Stomach smooth muscle (tissue), 2 donors: Measurements from ENCODE around the gene MAG.

Experiments
- H3K27ac ChIP-seq: one replicate; pipeline ENCODE4 v1.7.0; 2013; ENCODE audit warnings: mild to moderate bottlenecking, low read length, inconsistent platforms
- H3K27me3 ChIP-seq, 2 donors: one replicate each; pipeline ENCODE4 v1.7.0; 2013; ENCODE audit warnings: low read length in 2 of 2; ENCODE audit not compliant: insufficient read depth in 2 of 2, control insufficient read depth in 1 of 2
- H3K36me3 ChIP-seq, 2 donors: one replicate each; pipeline ENCODE4 v1.7.0; 2013; ENCODE audit warnings: low read length in 2 of 2; ENCODE audit not compliant: control insufficient read depth in 2 of 2, insufficient read depth in 2 of 2
- H3K4me1 ChIP-seq: one replicate; pipeline ENCODE4 v1.7.0; 2013; ENCODE audit warnings: low read length; ENCODE audit not compliant: control insufficient read depth, insufficient read depth
- H3K4me3 ChIP-seq, 2 donors: one replicate each; pipeline ENCODE4 v1.7.0; 2013; ENCODE audit warnings: low read length in 2 of 2
- H3K9ac ChIP-seq, 2 donors: one replicate each; pipeline ENCODE4 v1.7.0; 2013; ENCODE audit warnings: low read length in 2 of 2, mild to moderate bottlenecking in 1 of 2
- H3K9me3 ChIP-seq, 2 donors: one replicate each; pipeline ENCODE4 v1.7.0; 2013; ENCODE audit warnings: low read length in 2 of 2; ENCODE audit not compliant: control insufficient read depth in 2 of 2
- donor health status: healthy.
- donor health status: Pancreatic carcinoma.

Gene MAG

GRCh38 chr19:35349614-35350521, 57.9 kb downstream of the MAG start:
- peaks cover 6 to 10% of the 10 kb centered on the region in 2 donors for H3K27me3 ChIP-seq
- H3K4me3 ChIP-seq: no peak overlapping the region
- no peak overlapping the region for H3K27ac ChIP-seq
- no peak overlapping the region for H3K9ac ChIP-seq
- H3K4me1 ChIP-seq: no peaks in the 10 kb centered on the region
- H3K36me3 ChIP-seq: no peaks in the 10 kb centered on the region
- H3K9me3 ChIP-seq: no peaks in the 10 kb centered on the region

- Histone ChIP-seq H3K27me3 (peaks cover 9 to 15% of the 10 kb centered on the region in 2 donors), H3K36me3 (no peaks in the 10 kb centered on the region), H3K9me3 (no peaks in the 10 kb centered on the region), H3K27ac (no peak overlapping the region), H3K4me3 (no peak overlapping the region), H3K9ac (no peak overlapping the region), H3K4me1 (no peaks in the 10 kb centered on the region)
Measured at GRCh38 chr19:35350591-35350990, 58.6 kb downstream of the MAG start.

GRCh38 chr19:35351411-35352176, 59.6 kb downstream of the MAG start:
- Histone ChIP-seq H3K9ac (no peak overlapping the region), H3K4me3 (no peak overlapping the region), H3K27me3 (peaks cover 11 to 17% of the 10 kb centered on the region in 2 donors), H3K9me3 (no peaks in the 10 kb centered on the region), H3K4me1 (no peaks in the 10 kb centered on the region), H3K27ac (no peak overlapping the region), H3K36me3 (no peaks in the 10 kb centered on the region)

- Histone ChIP-seq H3K27ac (no peak overlapping the region), H3K4me3 (no peak overlapping the region), H3K36me3 (no peaks in the 10 kb centered on the region), H3K4me1 (no peaks in the 10 kb centered on the region), H3K27me3 (peaks cover 11 to 17% of the 10 kb centered on the region in 2 donors), H3K9ac (no peak overlapping the region), H3K9me3 (no peaks in the 10 kb centered on the region)
Measured at GRCh38 chr19:35352177-35352447, 60.2 kb downstream of the MAG start.

- no peak overlapping the region for H3K27ac ChIP-seq
- H3K27me3 ChIP-seq: peaks cover 11 to 17% of the 10 kb centered on the region in 2 donors
- H3K4me1 ChIP-seq: no peaks in the 10 kb centered on the region
- H3K4me3 ChIP-seq: no peak overlapping the region
- no peaks in the 10 kb centered on the region for H3K36me3 ChIP-seq
- H3K9me3 ChIP-seq: no peaks in the 10 kb centered on the region
- no peak overlapping the region for H3K9ac ChIP-seq
Measured at GRCh38 chr19:35352448-35353304, 60.7 kb downstream of the MAG start.

- Histone ChIP-seq H3K4me1 (no peaks in the 10 kb centered on the region), H3K27ac (no peak overlapping the region), H3K9me3 (no peaks in the 10 kb centered on the region), H3K4me3 (no peak overlapping the region), H3K36me3 (no peaks in the 10 kb centered on the region), H3K27me3 (peaks cover 11 to 21% of the 10 kb centered on the region in 2 donors), H3K9ac (no peak overlapping the region)
Measured at GRCh38 chr19:35353635-35354034, 61.7 kb downstream of the MAG start.

- Histone ChIP-seq H3K4me3 (no peak overlapping the region), H3K9ac (no peak overlapping the region), H3K36me3 (no peaks in the 10 kb centered on the region), H3K27me3 (peaks cover 11 to 17% of the 10 kb centered on the region in 2 donors), H3K27ac (no peak overlapping the region), H3K9me3 (no peaks in the 10 kb centered on the region), H3K4me1 (no peaks in the 10 kb centered on the region)
Measured at GRCh38 chr19:35354898-35355297, 62.9 kb downstream of the MAG start.

- Histone ChIP-seq H3K27ac (no peak overlapping the region), H3K9ac (no peak overlapping the region), H3K4me1 (no peaks in the 10 kb centered on the region), H3K4me3 (no peak overlapping the region), H3K9me3 (no peaks in the 10 kb centered on the region), H3K36me3 (no peaks in the 10 kb centered on the region), H3K27me3 (peaks cover 8 to 17% of the 10 kb centered on the region in 2 donors)
Measured at GRCh38 chr19:35355791-35356460, 64.0 kb downstream of the MAG start.

GRCh38 chr19:35357867-35358573, 66.1 kb downstream of the MAG start, which contains the start of gene FFAR3:
TSS of gene FFAR3 (plus strand) at chr19:35358460. CDS start at chr19:35358891, 431 bp downstream.
- Histone ChIP-seq H3K27me3 (peaks cover 5 to 14% of the 10 kb centered on the region in 2 donors), H3K4me3 (no peak within 1 kb of the TSS), H3K9me3 (no peaks in the 10 kb centered on the region), H3K9ac (no peak within 1 kb of the TSS), H3K36me3 (no peaks in the 10 kb centered on the region), H3K4me1 (no peaks in the 10 kb centered on the region), H3K27ac (no peak within 1 kb of the TSS)
